HUDEP-2 (cell line): ENCODE measurements around the gene MYOZ3.

ENCODE experiments used
- DNase-seq, 76 experiments: peaks; one replicate each; lab custom pipeline; 2025; ENCODE audit not compliant: unreplicated experiment in 76 of 76; lab: John Stamatoyannopoulos, UW

MYOZ3 gene

DNA sequence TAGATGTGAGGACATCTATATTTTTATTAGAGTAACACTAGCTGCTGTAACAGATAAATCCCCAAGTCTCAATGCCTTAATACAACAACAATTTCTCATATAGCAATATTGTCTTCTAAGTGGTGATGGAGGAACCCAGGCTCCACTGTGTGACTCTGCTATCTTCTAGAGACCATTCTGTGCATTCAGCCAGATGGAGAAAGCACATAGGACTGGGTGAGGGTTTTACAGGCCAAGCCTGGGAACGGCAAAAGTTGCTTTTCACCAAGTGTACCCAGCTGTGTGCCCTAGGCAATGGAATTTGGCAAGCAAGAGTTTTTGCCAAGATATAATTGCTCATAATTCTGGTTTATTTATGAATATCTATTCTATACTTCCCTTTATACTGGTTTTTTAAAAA, 28.1 kb downstream of the MYOZ3 start:
- DNase-seq, result no peak

DNA sequence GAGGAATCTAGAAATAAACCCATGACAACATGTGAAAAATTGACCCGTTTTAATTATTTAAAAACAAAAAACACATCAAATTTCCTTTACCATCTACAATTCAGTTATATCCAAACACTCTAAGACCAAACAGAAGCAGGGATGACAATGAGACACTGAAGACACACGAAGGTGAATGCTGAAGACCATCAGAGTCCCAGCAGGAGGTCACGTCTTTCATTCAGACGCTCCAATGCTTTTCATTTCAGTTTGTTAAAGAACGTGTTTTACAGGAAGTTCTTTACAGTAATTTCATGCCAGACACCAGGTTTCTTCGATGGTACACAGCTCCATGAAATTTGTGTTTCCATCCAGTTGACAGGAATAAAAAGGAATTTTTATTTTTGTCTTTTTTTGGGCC, 29.7 kb downstream of the MYOZ3 start:
- DNase-seq, result no peak

DNA sequence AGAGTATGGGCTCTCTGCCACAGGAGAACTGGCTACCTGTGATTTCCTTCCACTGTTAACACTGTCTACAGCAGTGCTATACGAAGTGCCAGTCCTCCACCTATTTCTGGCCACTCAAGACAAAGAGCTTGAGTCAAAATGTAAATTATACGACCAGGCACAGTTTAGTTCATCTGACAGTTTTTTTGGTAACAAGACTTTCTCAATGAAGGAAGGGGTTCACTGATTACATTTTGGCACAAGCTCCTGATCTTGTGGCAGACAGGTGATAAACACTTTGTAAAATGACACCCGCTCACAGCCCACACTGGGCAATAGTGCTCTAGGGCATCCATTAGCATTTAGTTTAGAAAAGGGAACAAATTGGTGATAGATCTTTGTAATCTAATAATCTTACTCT, 31.2 kb downstream of the MYOZ3 start:
- no peak for DNase-seq

DNA sequence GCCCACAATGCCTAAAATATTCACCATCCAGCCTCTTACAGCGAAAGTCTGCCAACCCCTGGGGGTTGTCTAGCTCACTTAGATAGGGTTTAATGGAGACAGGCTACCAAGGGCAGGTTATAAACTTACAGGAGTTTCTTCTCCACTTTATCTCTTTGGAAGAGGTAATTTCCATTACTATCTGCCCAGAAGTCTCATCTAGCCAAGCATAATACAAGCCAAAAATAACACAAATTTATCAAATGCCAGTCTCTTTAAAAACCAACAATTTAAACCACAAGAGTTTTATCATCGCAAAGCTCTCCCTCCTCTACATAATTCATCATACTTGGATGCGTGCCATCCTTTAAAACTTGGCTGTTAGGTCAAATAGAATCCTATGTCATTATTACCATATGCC, 33.6 kb downstream of the MYOZ3 start:
- peak in 17 of 76 experiments; percentile 3 to 60 (median 15) for DNase-seq

DNA sequence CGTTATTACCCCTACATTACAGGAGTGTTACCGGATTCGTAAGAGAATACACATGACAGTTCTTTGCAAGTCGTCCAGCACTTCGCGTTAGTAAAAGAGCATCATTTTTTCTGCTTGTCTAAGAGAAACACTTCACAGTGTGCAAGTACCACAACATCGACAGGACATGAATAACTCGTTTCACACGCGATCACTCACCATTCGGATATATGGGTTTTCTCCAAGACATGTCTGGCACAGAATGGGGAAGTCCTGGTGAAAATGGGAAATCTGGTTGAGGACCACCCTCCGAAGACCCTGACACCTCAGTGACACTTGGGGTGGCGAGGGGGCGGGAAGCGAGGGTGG, 39.2 kb downstream of the MYOZ3 start:
- no peak for DNase-seq

DNA sequence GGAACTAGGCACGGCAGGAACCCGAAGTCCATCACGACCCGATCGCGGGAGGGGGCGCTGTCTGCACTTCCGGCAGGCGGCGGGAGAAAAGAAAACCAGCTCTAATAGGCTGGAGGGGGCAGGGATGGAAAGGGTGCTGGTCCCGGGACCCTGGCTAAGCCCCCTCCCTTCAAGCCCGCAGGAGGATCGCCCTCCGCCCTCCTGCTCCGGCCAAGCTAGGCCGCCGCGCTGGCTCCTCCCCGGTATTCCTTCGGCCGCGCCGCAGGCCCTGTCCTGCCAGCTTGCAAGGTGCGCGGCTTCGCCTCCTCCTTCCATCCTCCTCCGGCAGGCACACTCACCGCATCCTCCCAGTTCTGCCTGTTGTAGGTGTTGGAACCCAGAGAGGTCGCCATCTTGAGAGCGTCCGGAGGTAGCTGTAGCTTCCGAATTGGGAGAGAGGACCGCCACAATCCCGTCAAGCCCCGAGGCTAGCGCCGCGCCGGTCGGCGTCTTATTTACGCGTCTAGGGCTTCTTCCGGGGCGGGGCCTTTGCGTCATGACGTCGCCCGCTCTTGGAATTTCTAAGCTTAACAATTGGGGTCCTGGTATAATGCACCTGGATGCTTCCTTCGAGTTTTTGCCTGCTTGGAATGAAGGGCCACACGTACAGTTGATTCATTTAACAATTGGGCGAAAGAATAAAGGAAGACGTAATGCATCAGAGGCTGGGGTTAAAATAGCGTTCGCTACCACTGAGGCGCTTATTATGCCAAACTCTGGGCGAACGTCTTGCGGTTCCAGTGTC, 39.7 kb downstream of the MYOZ3 start, which contains the start of gene RBM22:
TSS of gene RBM22 (minus strand) at position 469 of the 784 bp plus-strand sequence. CDS start at position 392, 77 bp downstream.
- peak in 75 of 76 experiments; percentile 3 to 88 (median 74) for DNase-seq

DNA sequence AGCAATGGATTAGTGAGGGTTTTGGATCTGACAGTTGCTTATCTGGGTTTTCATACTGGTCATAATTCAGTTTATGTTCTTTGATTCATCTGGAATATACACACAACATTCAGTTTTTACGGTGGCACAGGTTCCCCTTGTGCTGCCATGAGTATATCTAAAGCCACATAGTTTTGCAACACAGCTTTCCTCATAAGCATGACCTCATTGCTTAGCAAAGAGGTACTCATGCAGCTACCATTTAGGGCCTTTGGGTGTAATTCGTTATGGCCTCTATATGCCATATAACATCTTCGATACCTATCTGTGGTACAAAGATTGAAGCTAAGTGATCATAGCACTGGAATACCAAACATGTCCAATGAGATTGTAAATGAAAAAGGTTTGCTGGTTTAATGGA, 42.7 kb downstream of the MYOZ3 start:
- no peak for DNase-seq

DNA sequence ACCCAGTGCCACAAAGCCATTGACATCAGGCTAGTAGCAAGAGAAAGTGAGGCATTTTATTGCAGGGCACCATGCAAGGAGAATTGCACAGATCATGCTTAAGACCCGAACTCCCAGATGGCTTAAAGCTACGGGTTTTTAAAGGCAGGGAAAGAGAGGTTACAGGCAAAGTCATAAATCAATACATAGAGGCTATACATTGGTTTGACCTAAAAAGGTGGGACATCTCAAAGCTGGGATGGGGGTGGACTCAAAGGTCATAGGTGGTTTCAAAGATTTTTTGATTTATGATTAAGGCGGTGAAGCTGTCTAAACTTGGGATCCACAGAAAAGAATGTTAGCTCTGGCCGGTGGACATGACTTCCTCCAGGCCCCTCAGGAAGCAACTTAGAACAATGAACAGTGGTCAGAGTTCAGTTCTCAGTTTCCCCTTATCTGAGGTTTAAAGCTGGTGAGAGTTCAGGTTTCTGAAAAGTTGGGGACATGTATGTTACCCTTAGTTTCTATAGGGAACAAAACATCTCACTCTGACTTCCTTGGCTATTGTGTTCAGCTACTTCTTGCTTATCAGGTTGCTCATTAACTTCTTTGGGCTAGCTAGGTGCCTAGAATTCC, 45.8 kb downstream of the MYOZ3 start:
- no peak for DNase-seq

DNA sequence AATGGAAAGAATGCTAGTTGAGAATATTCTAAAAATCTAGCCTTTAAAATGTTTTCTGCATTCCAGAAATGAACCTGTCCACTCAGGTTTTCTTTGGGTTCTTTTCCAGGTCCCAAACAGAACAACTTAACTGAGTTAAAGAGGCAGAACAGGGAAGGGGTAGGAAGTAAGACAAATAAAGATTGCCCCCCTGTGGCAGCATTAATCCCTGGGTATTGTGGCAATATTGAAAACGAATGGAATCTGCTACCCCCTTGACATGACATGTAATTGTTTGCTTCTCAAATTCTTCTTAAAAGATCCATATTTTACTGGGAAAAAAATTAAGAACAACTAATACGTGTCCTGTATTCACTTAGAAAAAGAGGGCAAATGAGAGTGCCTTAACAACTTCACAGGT, 49.1 kb downstream of the MYOZ3 start:
- peak in 1 of 76 experiments; percentile 0 for DNase-seq

DNA sequence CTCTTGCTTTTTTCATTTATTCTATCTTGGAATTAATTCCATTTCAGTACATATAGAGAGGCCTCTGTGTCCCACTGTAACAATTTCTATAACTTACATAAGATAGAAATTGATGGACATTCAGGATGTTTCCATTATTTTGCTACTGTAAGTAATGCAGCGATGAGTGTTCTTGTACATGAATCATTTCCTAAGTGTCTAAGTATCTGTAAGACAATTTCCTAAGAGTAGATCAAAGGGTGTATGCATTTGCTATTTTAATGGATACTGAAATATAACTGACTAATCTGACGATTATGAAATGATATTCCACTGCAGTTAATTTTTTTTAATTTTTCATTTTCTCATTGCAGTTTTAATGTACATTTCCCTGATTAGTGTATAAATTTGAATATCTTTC, 62.8 kb downstream of the MYOZ3 start:
- DNase-seq, result no peak
